OCI-LY3 (cell line): ENCODE results near the gene BCL2L14.

Experiments
- EZH2phosphoT487 ChIP-seq: fragments of 200-600 bp; shearing (Covaris generic); IDR thresholded peaks from 2 replicates; pipeline ENCODE4 v1.6.1; 2018; ENCODE audit warnings: antibody characterized with exemption, mixed run types, low read depth
- TF ChIP-seq, protein P1 (sequence below): fragments of 200-600, 300-600 bp; sonication (generic); IDR thresholded peaks from 2 replicates; pipeline ENCODE4 v1.5.1; 2014; ENCODE audit warnings: antibody characterized with exemption, low read length, low read depth

DNA sequence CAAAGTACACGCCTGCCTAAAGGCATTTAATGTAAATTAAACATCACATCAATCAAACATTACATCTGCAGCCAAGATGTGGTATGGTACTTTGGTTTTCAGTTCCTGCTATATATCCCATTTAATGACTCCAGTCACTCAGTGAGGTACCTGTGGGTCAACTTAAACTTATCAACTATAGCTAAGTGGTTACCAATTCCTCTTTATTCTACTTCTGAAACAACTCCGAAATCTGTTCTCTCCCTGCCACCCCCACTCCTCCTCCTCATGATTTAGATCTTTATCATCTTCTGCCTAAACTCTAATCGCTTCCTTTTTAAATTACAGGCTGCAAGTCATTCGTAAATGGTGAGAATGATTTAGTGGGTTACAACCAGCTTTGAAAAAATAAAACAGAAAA lies 57.9 kb downstream of the BCL2L14 start:
- TF ChIP-seq, protein P1, sequence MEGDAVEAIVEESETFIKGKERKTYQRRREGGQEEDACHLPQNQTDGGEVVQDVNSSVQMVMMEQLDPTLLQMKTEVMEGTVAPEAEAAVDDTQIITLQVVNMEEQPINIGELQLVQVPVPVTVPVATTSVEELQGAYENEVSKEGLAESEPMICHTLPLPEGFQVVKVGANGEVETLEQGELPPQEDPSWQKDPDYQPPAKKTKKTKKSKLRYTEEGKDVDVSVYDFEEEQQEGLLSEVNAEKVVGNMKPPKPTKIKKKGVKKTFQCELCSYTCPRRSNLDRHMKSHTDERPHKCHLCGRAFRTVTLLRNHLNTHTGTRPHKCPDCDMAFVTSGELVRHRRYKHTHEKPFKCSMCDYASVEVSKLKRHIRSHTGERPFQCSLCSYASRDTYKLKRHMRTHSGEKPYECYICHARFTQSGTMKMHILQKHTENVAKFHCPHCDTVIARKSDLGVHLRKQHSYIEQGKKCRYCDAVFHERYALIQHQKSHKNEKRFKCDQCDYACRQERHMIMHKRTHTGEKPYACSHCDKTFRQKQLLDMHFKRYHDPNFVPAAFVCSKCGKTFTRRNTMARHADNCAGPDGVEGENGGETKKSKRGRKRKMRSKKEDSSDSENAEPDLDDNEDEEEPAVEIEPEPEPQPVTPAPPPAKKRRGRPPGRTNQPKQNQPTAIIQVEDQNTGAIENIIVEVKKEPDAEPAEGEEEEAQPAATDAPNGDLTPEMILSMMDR, result no peak
- no peak for TF ChIP-seq EZH2phosphoT487
